MCF 10A (cell line): ENCODE results near the gene OPALIN. TPM values are rescaled to one million over a fixed set of nuclear protein-coding genes. Genes with fewer than 3 reads are reported as not detected.

Experiments used
- BruUV-seq: library from RNA; stranded (reverse); fragments of 400-500 nt; replicated peaks from 2 replicates; lab custom pipeline; 2021; lab: Mats Ljungman, UMichigan
- CTCF ChIA-PET: fragments of 300-600 bp; sonication (Branson Sonifier 250); formaldehyde crosslinking; extraction: SDS; loops from one replicate; lab custom pipeline; 2021; ENCODE audit warnings: antibody characterized with exemption, inconsistent platforms; lab: Yijun Ruan, JAX
- POLR2A ChIA-PET: fragments of 300-600, 350-650 bp; sonication (Branson Sonifier 250); formaldehyde crosslinking; extraction: SDS; loops from one replicate; lab custom pipeline; 2020; ENCODE audit warnings: antibody characterized with exemption, inconsistent platforms; lab: Yijun Ruan, JAX
- DNase-seq: peaks from one replicate; pipeline ENCODE4 v3.0.0-alpha.2; 2018; ENCODE audit not compliant: unreplicated experiment
- H3K27ac Mint-ChIP-seq: one replicate; pipeline ENCODE4 v1.8.0; 2022; ENCODE audit warnings: mild to moderate bottlenecking, low read depth, mixed read lengths; ENCODE audit not compliant: unreplicated experiment
- H3K27me3 Mint-ChIP-seq: one replicate; pipeline ENCODE4 v1.8.0; 2022; ENCODE audit warnings: mixed read lengths; ENCODE audit not compliant: insufficient read depth, unreplicated experiment
- H3K36me3 Mint-ChIP-seq: one replicate; pipeline ENCODE4 v1.8.0; 2022; ENCODE audit warnings: mild to moderate bottlenecking, moderate library complexity, mixed read lengths; ENCODE audit not compliant: insufficient read depth, unreplicated experiment
- H3K4me1 Mint-ChIP-seq: one replicate; pipeline ENCODE4 v1.8.0; 2022; ENCODE audit warnings: mixed read lengths; ENCODE audit not compliant: insufficient read depth, unreplicated experiment
- H3K4me3 Mint-ChIP-seq: one replicate; pipeline ENCODE4 v1.8.0; 2022; ENCODE audit warnings: mild to moderate bottlenecking, moderate library complexity, mixed read lengths; ENCODE audit not compliant: unreplicated experiment
- H3K9me3 Mint-ChIP-seq: one replicate; pipeline ENCODE4 v1.8.0; 2022; ENCODE audit warnings: mixed read lengths; ENCODE audit not compliant: unreplicated experiment
- intact Hi-C: fragments of 100-400 bp; cut with micrococcal nuclease; formaldehyde crosslinking; loops from 2 replicates; pipeline ENCODE4 v1.14.1; 2022
- total RNA-seq: library from RNA; stranded (reverse); gene quantifications from 2 replicates; pipeline ENCODE4 v1.2.3, GENCODE V29; 2022
- TF ChIP-seq, protein P1 (sequence below): fragments of 200-600 bp; IDR thresholded peaks from one replicate; pipeline ENCODE4 v1.8.0; 2022; ENCODE audit warnings: antibody characterized with exemption, mild to moderate bottlenecking; ENCODE audit not compliant: unreplicated experiment

OPALIN gene
- total RNA-seq, 1 experiment from 2014 or later, result not detected

DNA sequence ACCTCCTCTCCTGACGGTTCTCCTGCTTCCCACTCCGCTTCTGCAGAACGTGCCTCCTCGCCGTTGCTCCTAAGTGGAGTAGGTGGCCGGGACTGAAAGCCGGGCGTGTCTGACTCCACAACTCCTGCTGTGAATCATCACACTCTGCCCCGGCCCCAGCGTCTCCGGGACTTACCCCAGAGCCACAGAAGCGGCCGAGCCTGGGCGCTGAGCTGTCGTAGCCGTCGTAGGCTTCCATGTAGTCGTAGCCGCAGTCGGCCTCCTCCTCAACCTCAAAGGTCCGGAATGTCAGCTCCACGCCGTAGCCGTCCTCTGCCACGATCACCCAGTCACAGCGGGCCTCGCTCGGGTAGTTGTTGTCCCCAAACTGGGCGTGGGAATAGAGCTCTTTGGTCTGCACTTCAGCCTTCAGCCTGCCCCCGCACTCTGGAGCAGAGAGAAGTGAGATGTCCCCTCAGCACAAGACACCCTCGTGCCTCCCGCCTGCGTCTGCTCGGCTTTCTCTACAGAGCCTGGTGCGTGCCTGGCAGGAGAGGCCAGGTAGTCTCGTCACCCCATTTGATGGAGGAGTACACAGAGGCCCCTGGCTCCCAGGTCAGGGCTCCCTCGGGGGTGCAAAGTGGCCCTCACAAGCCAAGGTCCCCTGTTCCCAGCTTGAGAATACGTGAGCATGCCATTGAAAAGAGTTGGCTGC is 11.2 kb upstream of the OPALIN start:
- intact Hi-C loops, result no loop called here
- TF ChIP-seq, protein P1, sequence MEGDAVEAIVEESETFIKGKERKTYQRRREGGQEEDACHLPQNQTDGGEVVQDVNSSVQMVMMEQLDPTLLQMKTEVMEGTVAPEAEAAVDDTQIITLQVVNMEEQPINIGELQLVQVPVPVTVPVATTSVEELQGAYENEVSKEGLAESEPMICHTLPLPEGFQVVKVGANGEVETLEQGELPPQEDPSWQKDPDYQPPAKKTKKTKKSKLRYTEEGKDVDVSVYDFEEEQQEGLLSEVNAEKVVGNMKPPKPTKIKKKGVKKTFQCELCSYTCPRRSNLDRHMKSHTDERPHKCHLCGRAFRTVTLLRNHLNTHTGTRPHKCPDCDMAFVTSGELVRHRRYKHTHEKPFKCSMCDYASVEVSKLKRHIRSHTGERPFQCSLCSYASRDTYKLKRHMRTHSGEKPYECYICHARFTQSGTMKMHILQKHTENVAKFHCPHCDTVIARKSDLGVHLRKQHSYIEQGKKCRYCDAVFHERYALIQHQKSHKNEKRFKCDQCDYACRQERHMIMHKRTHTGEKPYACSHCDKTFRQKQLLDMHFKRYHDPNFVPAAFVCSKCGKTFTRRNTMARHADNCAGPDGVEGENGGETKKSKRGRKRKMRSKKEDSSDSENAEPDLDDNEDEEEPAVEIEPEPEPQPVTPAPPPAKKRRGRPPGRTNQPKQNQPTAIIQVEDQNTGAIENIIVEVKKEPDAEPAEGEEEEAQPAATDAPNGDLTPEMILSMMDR, result no peak
- Mint-ChIP-seq H3K27me3 (no peaks in the 10 kb centered on the region), H3K27ac (no peak overlapping the region), H3K4me1 (peaks cover 12% of the 10 kb centered on the region), H3K9me3 (no peaks in the 10 kb centered on the region), H3K36me3 (no peaks in the 10 kb centered on the region), H3K4me3 (no peak overlapping the region)
- CTCF ChIA-PET, result interaction anchor here (0.6 to 3.5 kb wide), 35 partner anchors 8 to 865 kb away, joined by 3 to 34 read pairs (median 4); partner anchors contain the start of genes BLNK and OPALIN
- POLR2A ChIA-PET, result interaction anchor here (0.6 to 0.8 kb wide), 2 partner anchors 158 to 186 kb away, joined by 3 read pairs; no protein-coding TSS in a partner anchor
- DNase-seq, result peak; percentile 74
- BruUV-seq, result no TSS peak

DNA sequence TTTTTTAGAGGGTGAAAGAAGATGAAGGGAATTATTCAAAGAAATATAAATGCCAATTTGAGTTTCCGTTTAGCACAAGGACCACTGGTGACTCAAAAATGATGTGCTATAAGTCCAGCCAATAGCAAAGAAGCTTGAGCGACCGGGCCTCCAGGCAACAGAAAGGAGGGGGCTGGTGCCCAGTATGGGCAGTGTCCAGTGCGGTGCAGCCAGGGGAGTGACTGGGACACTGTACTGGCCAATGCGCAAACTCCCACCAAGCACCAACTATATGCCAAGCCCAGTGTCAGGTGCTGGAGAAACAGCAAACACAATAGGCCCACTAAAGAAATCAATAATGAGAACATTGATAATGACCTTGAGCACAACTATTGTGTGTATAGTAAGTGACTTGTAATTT is 10.2 kb upstream of the OPALIN start:
- ChIA-PET POLR2A (no interaction called here), CTCF (interaction anchor here (0.9 to 3.5 kb wide), 3 partner anchors 16 to 29 kb away, joined by 3 to 23 read pairs (median 5); no protein-coding TSS in a partner anchor)
- no peak for DNase-seq
- peaks cover 6% of the 10 kb centered on the region for H3K4me1 Mint-ChIP-seq
- TF ChIP-seq, protein P1, result no peak
- H3K36me3 Mint-ChIP-seq, result no peaks in the 10 kb centered on the region
- H3K4me3 Mint-ChIP-seq, result no peak overlapping the region
- no peak overlapping the region for H3K27ac Mint-ChIP-seq
- intact Hi-C loops, result no loop called here
- no peaks in the 10 kb centered on the region for H3K9me3 Mint-ChIP-seq
- H3K27me3 Mint-ChIP-seq, result no peaks in the 10 kb centered on the region
- no TSS peak for BruUV-seq

- Mint-ChIP-seq H3K9me3 (no peaks in the 10 kb centered on the region), H3K27me3 (no peaks in the 10 kb centered on the region), H3K27ac (no peak overlapping the region), H3K4me3 (no peak overlapping the region), H3K36me3 (no peaks in the 10 kb centered on the region), H3K4me1 (peaks cover 6% of the 10 kb centered on the region)
- TF ChIP-seq, protein P1, result no peak
- BruUV-seq, result no TSS peak
- intact Hi-C loops, result no loop called here
- DNase-seq, result no peak
- CTCF ChIA-PET, result interaction anchor here (0.8 to 2.0 kb wide), 5 partner anchors 9 to 350 kb away, joined by 3 to 9 read pairs (median 4); partner anchors contain the start of gene OPALIN
- POLR2A ChIA-PET, result no interaction called here
These were observed 8.7 kb upstream of the OPALIN start for GRCh38 chr10:96367470-96367869.

DNA sequence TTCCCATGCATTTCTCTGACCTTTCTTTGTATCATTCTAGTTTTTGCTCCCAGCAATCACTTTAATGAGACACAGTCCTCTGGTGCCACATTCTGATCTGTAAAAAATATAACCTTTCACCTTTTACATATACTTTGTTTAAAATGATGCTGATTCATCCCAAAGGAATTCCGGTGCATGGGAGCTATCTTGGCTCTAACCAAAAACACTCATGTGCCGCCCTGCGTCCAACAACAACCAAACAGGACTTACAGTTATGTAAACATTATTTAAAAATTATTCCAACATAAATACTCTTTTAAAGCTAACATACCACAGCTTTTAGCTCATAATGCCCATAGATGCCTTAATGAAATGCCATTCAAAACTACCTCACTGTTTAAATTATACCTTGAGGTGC is 7.7 kb upstream of the OPALIN start:
- BruUV-seq, result no TSS peak
- CTCF ChIA-PET, result interaction anchor here (0.6 to 3.1 kb wide), 6 partner anchors 8 to 307 kb away, joined by 3 to 26 read pairs (median 4); partner anchors contain the start of gene OPALIN
- Mint-ChIP-seq H3K36me3 (no peaks in the 10 kb centered on the region), H3K4me1 (peaks cover 6% of the 10 kb centered on the region), H3K27me3 (no peaks in the 10 kb centered on the region), H3K27ac (no peak overlapping the region), H3K4me3 (no peak overlapping the region), H3K9me3 (no peaks in the 10 kb centered on the region)
- DNase-seq, result peak; percentile 71
- intact Hi-C loops, result no loop called here
- POLR2A ChIA-PET, result no interaction called here
- TF ChIP-seq, protein P1, result no peak
